Epithelial cell of proximal tubule (primary cell): Measurements from ENCODE around the gene SIDT1. TPM values are rescaled to one million over a fixed set of nuclear protein-coding genes. Genes with fewer than 3 reads are reported as not detected.
A peak's percentile ranks its signal among the peaks of the same experiment; 100 is the strongest.

Experiments used
- DNase-seq: peaks from one replicate; pipeline ENCODE4 v3.0.0-alpha.2; 2011; ENCODE audit warnings: low read depth
- H3K4me3 ChIP-seq: 2 replicates; pipeline ENCODE4 v1.5.1; 2011; ENCODE audit warnings: low read depth, mild to moderate bottlenecking, low read length
- CTCF ChIP-seq: conservative IDR thresholded peaks from 2 replicates; pipeline ENCODE4 v1.5.1; 2012; ENCODE audit warnings: low read depth, mild to moderate bottlenecking, low read length
- total RNA-seq: library from RNA; depleted of rRNA; stranded (reverse); fragments of >200 nt; gene quantifications from 2 replicates; pipeline ENCODE4 v1.2.3, GENCODE V29; 2015

SIDT1 gene
- total RNA-seq, 1 donor from 2014 or later = not detected

DNA sequence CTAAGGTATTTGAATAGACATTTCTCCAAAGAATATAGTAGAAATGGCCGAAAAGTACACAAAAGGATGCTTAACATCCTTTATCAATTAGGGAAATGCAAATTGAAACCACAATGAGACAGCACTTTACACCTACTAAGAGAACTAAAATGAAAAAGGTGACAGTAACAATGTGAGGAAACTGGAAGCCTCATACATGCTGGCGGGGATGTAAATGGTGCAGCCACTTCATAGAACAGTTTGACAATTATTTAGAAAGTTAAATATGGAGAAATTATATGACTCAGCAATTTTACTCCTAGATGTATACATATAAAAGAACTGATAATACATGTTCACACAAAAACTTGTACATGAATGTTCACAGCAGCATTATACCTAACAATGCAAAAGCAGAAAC, 30.8 kb upstream of the SIDT1 start:
- no peak for TF ChIP-seq CTCF
- no peak for DNase-seq
- no peak overlapping the region for H3K4me3 ChIP-seq

- DNase-seq = no peak
- TF ChIP-seq CTCF = no peak
- H3K4me3 ChIP-seq = no peak overlapping the region
Observed at GRCh38 chr3:113505867-113506266, 26.5 kb upstream of the SIDT1 start.

GRCh38 chr3:113507501-113508067, 24.8 kb upstream of the SIDT1 start:
- no peak for DNase-seq
- TF ChIP-seq CTCF = no peak

GRCh38 chr3:113508966-113509365, 23.4 kb upstream of the SIDT1 start:
- no peak for TF ChIP-seq CTCF
- no peak overlapping the region for H3K4me3 ChIP-seq
- no peak for DNase-seq

More at GRCh38 chr3:113507501-113508067, 24.8 kb upstream of the SIDT1 start:
- no peak overlapping the region for H3K4me3 ChIP-seq

- DNase-seq = no peak
- peak overlapping the region; percentile 93 for H3K4me3 ChIP-seq
- no peak for TF ChIP-seq CTCF
Observed at GRCh38 chr3:113514265-113514769, 18.0 kb upstream of the SIDT1 start.

GRCh38 chr3:113516115-113516505, 16.2 kb upstream of the SIDT1 start:
- TF ChIP-seq CTCF = no peak
- no peak for DNase-seq
- no peak overlapping the region for H3K4me3 ChIP-seq

DNA sequence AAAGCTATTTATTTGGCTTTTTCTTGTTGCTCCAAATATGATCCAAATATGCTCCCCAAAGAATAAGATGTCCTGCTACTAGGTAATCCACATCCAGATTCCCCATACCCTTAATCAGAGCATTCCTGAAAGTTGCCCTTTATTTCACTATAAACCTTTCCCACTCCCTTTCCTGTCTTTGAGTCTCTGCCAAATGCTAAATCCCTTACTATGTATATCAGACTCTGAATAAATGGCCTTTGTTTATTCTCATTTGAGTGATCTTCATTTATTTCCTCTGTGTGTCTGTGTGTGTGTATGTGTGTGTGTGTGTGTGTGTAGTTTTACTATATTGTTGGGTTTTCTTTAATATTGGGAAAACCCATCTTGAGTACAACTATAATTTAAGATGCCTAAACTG, 10.4 kb upstream of the SIDT1 start:
- no peak overlapping the region for H3K4me3 ChIP-seq
- no peak for TF ChIP-seq CTCF
- DNase-seq = no peak
